CD4-positive, alpha-beta T cell treated with Interferon alpha-2 for 1 hour (primary cell): ENCODE results near the gene POLK.

Experiments used
- DNase-seq, 2 donors: peaks; one replicate each; pipeline ENCODE4 v3.0.0-alpha.2; 2020 to 2022

POLK gene

DNA sequence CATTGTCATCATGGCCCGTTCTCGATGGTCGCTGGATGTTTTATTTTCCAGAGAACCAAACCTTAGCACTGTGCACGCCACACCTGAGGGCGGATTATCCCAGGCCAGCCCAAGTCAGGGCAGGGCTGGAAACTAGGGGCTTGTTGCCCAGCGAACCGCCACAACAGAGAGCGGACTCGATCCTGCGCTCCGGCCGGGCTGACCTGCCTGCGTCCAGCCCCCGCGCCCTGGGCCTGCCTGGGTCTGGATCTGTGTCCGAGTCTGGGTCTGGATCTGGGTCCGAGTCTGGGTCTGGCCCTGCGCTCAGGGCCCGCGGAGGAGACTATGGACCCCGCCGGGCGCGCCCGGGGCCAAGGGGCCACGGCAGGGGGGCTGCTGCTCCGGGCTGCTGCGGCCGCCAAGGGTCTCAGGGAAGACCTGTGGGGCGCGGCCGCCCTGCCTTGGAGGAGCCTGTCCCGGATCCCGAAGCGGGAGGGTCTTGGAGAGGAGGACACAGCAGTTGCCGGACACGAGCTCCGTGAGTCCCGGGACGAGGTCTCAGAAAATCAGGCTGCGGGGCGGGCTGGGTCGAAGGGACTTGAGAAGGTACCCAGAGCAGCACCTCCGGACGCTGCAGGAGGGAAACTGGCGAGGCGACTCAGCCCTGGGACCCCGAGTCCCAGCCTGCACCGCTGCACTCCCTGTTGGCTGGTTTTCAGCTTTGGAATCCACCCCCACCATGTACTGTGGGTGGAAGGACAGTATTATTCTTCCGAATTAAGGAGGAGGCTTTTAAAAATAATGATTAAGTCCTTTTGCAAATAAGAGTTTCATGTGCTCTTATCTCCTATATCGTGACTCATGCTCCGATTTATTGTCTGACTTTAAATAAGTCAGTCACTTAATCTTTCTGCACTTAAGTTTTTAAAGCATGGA lies 99.9 kb downstream of the POLK start, which contains the start of gene ANKDD1B:
ANKDD1B (plus strand) TSS at position 143 of the 915 bp plus-strand sequence; CDS start at position 325, 182 bp downstream.
- no peak for DNase-seq

DNA sequence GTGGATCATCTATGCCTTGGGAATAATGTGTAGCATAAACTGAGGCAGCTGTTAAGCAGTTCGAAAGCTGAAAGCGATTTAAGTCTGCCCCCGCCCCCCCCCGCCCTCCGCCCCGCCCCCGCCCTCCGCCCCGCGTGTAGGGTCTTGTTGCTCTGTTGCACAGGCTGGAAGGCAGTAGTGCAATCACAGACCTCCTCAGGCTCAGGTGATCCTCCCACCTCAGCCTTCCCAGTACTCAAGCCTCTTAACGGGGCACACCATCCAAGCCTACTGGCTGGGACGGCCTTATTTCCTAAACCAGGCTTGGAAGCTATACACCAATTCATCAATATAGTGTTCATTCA lies 100.5 kb downstream of the POLK start:
- DNase-seq: no peak

DNA sequence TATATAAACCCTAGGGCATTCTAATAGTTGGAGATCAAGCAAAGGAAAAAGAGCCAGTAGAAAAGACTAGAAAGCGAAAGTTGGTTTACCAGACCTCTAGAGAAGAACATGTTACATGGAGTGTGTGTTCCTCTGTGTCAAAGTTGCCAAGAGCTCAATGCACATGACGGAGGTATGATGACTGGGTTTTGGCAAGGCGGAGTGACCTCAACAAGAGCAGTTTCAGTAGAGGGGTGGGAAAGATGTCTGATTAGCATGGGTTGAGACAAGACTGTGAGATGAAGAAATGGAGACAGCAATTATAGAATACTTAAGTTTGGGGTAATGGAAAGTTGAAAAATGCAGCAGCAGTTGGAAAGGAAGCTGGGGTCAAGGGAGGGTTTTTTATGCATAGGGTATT lies 101.2 kb downstream of the POLK start:
- DNase-seq: no peak

DNA sequence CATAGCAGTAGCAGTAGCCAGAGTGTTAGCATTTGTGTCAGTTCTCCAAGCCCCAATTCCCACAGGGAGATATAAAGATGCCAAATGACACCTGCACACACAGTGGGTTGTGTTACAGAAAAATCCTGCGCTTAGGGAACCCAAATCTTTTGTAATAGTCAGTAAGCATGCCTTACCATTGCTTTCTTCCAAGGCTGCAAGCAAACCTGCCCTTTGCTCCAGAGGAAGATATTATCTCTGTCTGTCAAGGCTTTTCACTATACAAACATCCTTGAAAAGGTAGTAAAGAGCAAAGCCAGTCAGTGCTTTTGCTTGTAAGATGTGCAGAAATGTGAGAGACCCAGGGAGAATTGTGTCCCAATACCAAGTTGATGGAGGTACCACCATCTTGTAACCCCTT lies 102.5 kb downstream of the POLK start:
- DNase-seq: no peak

DNA sequence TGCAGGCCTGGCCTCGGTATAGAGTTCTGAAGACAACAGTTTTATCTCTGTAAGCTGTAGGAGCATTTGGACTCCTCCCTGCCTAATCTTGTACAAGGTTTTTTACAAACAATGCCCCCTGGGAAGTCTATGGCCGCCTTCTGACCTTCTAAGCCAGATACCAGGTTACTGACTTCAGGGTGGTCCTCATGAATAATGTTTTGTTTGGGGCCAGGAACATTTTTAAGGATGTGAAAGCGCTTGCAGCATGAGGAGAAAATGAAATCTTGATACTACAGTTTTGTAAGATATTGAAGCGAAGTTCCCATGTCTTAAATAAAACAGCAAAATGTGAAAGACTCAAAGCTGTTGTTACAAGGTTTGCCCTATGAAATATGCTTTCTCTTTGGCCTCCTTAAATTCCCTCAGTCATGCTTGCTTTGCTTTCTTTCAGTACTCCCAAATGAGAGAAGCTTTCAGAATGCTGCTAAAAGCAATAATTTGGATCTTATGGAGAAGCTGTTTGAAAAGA lies 104.7 kb downstream of the POLK start:
- no peak for DNase-seq

DNA sequence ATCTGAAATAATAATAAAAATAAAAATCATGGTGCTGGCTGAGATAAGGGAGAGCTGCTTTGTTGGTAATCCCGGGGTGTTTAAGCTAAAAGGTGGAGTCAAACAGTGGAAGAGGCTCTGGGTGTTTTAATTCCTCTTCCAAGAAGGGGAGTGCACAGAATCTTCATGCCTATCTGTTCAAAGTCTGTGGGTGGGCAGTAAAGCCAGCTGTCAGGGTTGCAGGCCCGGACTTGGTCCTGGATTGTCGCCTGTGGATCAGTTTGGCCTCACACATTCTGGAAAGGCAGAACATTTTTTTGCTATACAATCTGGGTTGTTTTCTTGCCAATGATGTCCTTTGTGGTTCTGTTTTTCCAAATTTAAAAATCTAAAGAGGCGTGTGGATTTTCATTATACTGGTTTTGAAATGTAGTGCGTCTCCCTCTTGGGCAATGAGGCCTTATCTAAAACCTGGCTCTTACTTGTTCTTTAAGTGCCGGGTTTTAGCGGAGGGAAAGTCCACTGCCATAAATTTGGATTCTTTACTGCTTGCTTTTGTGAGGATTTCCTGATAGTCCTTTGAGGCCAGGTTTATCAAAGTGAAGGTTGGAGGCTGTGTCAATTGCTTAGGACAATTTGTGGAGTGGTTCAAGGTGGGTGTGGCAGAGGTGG lies 105.4 kb downstream of the POLK start:
- no peak for DNase-seq

DNA sequence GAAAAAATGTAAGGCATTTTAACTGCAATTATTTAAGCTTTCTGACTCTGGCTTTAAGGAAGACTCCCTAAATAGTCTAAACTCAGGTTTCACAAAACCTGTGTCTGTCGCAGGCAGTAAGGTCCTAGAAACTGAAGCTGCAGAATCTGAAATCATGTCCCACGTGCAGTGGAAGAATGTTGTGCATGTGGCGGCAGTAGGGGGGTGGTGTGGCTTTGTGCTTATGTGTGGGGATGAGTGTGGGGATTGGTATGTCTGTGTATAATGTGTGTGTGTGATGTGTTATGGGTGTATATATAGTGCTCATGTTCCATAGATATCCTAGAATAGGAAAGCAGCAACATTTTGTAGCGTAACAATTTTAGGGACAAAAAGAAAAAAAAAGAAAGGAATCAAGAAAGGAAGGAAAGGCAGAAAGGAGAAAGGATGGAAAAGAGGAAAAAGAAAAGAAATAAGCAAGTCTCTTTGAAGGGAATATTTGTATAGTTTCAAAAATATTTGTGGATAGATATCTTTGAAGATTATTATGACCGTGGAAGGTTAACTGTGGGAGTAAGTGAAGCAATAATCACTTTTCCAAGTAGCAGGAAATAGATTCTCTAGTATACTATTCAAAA lies 106.2 kb downstream of the POLK start:
- no peak for DNase-seq

DNA sequence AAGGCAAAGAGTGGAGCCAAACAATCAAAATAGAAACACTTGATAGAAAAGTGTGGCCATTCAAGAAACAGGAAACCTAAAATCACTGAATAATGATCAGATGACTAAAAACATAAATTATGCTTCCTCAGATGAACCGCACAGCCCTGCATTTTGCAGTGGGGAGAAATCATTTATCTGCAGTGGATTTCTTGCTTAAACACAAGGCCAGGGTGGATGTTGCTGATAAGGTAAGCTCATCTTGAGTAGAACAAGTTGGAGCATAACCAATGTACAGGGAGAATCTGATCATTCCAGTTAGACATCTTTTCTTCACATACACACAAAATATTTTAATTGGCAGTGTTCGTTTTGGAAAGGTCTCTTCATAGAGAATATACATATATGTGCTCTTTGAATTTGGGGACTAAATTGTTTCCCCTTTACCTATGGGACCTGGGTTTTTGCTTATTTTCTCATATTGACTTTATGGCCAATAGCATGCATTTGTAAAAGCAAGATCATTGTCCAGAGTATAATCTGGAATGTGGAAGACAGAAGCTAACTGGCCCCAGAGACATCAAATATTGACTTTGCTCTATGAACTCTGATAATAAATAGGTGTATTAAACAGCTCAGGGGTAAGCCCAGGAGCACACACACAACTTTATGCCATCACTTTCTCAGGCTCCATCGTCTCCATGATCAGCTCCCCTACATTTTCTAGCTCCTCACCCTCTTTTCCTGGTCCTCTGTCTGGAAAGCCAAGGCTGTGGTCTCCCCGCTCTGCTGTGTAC lies 108.7 kb downstream of the POLK start:
- DNase-seq: no peak

DNA sequence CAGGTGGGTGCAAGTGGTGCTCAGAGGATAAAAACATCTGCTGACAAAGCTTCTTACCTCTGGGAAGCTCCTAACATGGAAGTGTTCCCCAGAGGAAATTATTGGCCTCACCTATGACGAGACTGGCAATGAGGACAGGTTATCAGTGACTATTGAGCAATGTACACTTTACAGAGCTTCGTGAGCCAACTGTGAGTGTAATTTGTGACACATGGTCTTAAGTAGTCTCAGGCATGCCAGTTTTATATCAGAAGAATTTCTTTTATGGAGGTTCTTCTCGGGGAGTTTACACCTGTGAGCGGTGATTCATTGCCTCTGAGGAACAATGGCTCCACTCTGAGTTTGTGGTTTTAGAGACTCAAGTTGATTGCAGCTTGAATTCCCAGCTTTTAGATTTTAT lies 110.9 kb downstream of the POLK start:
- no peak for DNase-seq

DNA sequence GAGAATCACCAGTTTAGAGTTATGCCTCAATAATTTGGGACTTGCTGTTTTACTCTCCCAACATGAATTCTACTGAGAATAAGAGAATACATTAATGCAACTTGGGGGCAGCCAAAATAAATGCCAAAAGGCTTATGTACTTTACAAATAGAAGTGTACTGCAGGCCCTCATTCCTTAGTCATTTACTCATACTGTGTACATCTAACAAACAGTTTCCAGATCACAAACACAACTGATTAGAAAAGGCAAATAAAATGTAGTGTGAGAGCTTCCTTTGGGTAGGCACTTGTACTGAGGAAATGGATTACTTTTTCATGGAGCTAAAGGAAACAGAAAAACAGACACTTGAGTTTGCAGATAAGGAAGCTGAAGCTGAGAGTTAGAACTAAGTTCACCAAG lies 112.2 kb downstream of the POLK start:
- no peak for DNase-seq

DNA sequence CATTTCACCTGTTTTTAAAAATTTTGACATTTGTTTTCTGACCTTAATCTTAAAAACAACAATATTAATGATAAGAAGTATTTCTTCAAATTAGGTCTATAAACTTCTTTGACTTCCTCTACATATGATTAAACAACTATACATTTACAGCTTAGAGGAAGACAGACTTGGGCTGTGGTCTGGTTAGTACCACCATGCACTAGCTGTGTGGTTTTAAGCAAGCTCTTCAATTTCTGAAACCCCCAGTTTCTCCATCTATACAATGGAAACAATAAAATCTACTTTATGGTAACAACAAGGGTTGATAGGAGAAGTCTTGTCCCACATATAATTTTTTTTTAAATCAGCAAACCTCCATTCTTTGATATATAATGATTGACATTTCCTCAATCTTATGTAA lies 115.3 kb downstream of the POLK start:
- no peak for DNase-seq

DNA sequence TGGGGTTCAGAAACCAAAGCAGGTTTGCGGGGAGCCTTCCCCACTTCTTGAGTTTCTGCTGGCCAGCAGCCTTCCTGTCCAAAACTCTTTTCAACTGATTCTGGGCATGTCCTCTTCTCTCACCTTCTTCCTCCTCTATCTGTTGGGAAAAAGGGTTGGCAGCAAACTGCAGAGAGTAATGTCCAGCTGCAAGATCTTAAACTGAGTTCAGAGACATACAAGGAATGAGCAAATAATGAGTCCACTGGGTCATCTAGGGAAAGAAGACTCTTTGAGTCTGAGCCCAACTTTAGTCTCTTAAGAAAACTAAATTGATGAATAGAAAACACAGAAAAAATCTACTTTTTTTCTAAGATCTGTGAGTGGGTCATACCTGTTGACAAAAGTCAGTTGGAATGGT lies 116.1 kb downstream of the POLK start:
- DNase-seq: no peak

DNA sequence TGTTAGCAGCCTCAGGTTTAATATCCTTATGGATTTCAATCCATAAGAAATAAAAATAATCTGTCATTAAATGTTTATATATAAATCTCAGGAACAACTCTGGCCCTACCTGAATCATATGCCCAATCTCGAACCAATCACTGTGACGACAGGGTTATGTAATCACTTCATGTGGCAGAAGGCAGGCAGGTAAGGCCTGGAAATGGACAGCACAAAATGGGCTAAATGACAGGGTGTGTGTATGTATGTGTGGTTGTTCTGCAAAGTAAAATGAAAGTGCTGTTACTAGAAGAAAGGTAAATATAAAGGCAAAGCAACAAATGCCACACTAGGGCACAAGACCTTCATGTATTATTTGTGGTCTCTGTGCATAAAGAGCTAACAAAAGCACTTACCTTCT lies 119.2 kb downstream of the POLK start:
- DNase-seq: no peak

DNA sequence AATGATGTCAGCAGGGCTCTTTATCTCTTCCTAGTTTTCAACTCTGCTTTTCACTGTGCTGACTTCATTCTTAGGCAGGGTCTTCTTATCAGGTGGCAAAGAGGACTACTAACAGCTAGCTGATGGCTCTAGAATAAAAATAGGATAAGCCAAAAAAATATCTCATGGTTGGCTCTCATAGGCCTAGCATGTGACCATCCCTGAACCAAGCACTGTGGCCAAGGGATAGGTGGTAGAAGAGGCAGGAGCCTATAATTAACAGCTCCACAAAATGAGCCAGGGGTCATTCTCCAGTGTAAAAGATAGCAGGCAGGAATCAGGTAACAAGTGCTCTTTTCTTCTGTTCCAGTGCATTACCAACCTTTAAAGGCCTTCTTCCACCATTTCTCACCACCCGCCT lies 120.6 kb downstream of the POLK start:
- no peak for DNase-seq

DNA sequence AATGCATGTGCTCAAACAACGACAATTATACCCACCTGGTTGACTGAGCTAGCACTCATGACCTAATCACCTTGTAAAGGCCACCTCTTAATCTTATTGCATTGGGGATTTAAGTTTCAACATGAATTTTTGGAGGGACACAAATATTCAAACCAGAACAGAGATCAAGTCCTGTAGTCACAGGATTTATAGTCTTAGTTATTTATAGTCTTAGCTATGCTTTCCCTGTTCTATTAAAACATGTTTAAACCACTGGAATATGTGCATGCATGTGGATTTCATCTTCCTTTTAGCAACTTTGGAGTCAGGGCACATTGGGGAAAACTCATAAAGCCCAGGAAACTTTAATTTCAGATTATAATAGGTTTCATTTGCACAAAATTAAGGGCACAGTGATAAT lies 126.3 kb downstream of the POLK start:
- DNase-seq: no peak

DNA sequence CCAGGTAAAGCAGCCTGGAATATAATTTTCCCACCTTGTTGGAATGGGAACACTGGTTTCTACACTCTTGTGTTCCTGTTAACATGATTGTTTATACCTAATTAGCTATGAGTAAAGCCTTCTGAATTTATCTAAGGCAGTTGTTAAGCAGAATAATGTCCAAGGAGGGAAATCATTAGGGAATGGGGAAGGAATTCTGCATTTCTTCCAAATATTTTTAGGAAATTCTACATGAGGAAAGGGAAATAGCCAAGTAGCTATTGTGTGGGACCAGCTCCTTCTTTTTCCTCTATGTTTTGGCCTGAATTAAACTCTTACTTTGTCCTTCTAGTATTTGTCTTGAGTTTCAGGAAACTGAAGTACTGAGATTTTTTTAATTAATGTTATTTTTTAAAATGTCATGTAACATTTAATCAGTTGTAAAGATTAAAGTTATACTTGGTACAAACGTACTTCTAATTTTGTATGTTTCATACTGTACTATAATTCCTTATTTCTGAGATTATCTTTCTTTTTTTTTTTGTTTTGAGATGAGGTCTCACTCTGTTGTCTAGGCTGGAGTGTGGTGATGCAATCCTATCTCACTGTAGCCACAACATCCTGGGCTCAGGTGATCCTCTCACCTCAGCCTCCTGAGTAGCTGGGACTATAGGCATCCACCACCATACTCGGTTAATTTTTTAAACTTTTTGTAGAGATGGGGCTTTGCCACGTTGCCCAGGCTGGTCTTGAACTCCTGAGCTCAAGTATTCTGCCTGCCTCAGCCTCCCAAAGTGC lies 128.0 kb downstream of the POLK start:
- DNase-seq: no peak

DNA sequence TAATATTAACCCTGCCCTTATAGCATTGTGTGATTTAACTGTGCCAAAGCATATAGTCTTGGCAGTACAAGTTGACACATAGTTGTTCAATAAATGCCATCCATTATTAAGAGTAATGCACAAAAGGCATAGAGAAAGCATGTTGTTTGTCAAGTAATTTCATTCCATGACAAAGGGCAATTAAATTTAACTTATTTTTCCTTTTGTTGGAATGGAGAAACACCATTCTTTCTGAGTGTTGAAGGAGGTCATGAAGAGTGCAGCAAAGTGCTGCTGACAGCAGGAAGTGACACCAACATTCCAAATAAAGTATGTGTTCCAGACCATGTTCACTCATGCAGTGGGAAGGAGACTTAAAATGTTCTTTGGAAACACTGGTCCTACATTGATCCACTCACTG lies 128.7 kb downstream of the POLK start:
- DNase-seq: no peak

DNA sequence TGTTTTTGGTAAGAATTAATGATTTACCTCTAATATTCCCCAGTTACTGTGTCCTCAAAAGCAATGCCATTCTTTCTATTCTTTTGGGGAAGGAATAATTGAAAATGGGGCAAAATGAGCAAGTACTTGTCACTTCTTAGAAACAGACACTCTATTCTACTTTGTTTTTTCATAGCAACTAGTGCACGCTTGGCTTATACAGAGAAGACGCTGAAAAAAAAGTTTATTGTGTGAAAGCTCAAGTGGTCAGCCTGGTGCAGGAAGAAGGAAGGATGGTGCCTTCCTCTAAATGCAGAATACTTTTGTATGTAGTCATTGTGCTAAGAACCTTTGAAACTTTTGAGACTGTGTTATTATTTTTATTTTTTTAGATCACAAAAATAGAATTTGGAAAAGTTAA lies 129.1 kb downstream of the POLK start:
- DNase-seq: no peak

DNA sequence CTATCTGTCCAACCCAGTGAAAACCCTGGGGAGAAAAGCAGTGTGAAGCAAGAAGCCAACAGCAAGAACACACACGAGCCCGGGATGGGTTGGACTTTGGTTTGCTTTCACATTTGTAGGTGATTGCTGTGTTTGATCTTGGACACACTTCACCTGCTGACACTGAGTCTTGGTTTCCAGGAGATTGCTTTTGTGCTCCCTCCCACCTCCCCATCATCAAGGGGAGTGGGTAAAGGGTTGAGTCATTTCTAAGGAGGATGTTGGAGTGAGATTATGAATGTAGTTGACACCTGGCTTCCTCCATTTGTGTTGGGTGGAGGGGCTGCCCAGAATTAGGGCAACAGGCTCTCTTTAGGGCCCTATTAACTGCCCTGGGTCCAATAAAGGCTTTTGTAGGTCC lies 137.0 kb downstream of the POLK start:
- DNase-seq: no peak
